ENCODE measurements around the gene NFASC.

The NFASC gene

DNA sequence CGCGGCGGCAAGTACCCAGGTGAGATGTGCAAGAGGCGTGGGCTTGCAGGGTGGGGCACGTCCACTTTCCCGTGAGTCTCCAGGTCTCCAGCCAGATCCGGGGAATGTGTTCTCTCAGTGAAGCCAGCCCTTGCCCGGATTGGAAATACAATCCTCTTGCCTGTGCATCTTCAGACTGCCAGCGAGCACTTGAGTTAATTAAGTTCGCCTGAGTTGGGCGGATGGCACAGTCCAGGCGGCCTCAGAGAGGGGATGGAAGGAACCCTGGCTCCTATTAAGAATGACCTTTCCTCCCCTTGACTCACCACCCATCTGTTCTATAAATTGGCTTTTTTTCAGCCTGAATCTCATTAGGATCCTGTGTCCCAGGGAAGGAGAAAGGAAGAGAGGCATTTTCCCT lies 139.0 kb downstream of the NFASC start:
- DNase-seq (ENCODE audit: extremely low read depth, insufficient read length) = no peak
- Histone ChIP-seq H3K4me3 (replicated peaks; ENCODE audit: low read depth, low read length) (no peak overlapping the region), H3K27me3 (replicated peaks; ENCODE audit: control insufficient read depth, insufficient read depth, low read length) (no peaks in the 10 kb centered on the region; the same call in 1 of the 2 replicates), H3K36me3 (ENCODE audit: control insufficient read depth, insufficient read depth, low read length) (no peaks in the 10 kb centered on the region)
- TF ChIP-seq, protein P1, sequence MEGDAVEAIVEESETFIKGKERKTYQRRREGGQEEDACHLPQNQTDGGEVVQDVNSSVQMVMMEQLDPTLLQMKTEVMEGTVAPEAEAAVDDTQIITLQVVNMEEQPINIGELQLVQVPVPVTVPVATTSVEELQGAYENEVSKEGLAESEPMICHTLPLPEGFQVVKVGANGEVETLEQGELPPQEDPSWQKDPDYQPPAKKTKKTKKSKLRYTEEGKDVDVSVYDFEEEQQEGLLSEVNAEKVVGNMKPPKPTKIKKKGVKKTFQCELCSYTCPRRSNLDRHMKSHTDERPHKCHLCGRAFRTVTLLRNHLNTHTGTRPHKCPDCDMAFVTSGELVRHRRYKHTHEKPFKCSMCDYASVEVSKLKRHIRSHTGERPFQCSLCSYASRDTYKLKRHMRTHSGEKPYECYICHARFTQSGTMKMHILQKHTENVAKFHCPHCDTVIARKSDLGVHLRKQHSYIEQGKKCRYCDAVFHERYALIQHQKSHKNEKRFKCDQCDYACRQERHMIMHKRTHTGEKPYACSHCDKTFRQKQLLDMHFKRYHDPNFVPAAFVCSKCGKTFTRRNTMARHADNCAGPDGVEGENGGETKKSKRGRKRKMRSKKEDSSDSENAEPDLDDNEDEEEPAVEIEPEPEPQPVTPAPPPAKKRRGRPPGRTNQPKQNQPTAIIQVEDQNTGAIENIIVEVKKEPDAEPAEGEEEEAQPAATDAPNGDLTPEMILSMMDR (IDR thresholded peaks at IDR 0.05; ENCODE audit: insufficient read depth, low read length, poor library complexity, severe bottlenecking) = no peak

DNA sequence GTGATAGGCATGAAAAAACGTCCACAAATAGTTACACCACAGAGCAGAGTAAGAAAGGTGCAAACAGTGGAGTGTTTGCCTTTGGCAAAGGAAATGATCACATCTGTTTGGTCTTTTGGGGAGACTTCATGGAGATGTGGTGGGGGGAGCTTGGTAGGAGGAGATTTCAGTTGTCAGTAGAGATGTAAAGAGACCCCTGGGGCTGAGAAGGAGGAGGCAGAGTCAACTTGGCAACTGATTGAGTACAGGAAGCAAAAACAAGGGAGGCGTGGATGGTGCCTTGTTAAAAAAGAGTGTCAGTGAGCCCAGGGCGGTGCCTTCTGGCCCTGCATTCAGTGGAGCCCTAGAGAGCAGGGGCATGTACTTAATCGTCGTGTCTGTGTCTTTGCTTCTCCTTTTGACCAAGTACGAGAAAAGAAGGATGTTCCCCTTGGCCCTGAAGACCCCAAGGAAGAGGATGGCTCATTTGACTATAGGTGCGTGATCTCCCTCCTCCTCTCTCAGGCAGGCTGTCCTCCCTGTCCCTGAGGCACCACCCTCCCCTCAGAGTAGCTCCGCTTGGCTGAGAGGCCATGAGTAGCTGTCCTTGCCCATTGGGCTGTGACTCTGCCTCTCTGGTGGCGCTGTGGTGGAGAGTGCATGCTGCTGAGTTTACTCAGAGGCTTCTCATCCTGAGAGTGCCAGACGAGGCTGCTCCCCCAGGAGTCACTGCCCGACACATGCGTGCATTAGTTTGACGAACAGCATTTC lies 141.9 kb downstream of the NFASC start:
- no peaks in the 10 kb centered on the region for H3K36me3 ChIP-seq (ENCODE audit: control insufficient read depth, insufficient read depth, low read length)
- TF ChIP-seq, protein P1 (IDR thresholded peaks at IDR 0.05; ENCODE audit: insufficient read depth, low read length, poor library complexity, severe bottlenecking) = no peak
- no peak for DNase-seq (ENCODE audit: extremely low read depth, insufficient read length)
- H3K27me3 ChIP-seq (replicated peaks; ENCODE audit: control insufficient read depth, insufficient read depth, low read length) = no peaks in the 10 kb centered on the region; the same call in 1 of the 2 replicates
- H3K4me3 ChIP-seq (replicated peaks; ENCODE audit: low read depth, low read length) = no peak overlapping the region

DNA sequence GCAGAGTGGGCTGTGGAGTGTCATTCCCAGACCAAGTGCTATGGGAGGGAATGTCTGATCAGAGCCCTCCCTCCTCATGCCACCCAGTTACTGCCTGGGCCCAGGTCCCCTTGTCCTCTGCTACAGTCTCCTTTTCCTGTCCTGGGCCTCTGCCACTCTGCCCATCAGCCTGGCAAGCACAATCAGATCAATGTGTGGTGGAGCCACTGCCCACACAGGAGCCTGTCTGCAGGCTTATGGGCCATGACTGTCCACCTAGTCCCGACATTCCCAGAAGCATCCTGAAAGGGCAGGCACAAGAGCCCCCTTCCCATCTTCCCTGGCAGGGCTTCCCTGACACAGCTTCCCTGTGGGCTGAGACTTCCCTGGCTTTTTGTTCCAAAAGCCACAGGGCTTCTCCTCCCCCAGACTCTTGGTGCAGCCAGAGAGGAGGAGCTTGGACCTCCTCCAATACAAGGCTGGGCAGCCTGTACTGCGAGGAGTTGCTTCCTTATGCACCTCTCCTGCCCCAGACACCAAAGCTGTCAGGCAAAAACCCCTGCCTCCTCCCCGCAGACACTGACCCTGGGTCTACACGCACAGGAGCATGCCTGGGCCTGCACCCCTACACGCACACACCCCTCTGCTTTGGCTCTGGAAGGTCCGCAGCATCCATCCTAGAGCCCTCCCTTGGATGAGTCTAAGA lies 143.2 kb downstream of the NFASC start:
- H3K4me3 ChIP-seq (replicated peaks; ENCODE audit: low read depth, low read length) = no peak overlapping the region
- DNase-seq (ENCODE audit: extremely low read depth, insufficient read length) = no peak
- TF ChIP-seq, protein P1 (IDR thresholded peaks at IDR 0.05; ENCODE audit: insufficient read depth, low read length, poor library complexity, severe bottlenecking) = no peak
- no peaks in the 10 kb centered on the region for H3K36me3 ChIP-seq (ENCODE audit: control insufficient read depth, insufficient read depth, low read length)
- no peaks in the 10 kb centered on the region; the same call in 1 of the 2 replicates for H3K27me3 ChIP-seq (replicated peaks; ENCODE audit: control insufficient read depth, insufficient read depth, low read length)

DNA sequence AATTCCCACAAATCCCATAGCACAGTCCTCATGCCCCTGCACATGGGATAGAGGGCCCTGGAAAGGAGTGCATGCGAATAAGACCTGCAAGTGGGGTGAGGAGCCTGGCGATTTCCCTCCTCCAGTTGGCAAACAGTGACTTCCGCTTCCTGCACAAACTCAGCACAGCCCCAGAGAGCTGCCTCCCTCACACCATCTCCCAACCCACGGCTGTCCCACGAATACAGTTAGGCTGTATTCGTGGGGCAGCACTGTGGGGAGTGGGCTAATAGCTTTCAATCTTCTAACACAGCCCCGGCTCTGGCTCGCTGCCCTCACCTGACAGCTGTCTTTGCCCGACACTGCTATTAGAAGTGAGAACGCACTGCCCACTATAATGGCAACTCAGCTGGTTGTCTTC lies 144.1 kb downstream of the NFASC start:
- TF ChIP-seq, protein P1 (IDR thresholded peaks at IDR 0.05; ENCODE audit: insufficient read depth, low read length, poor library complexity, severe bottlenecking) = no peak
- no peaks in the 10 kb centered on the region; the same call in 1 of the 2 replicates for H3K27me3 ChIP-seq (replicated peaks; ENCODE audit: control insufficient read depth, insufficient read depth, low read length)
- H3K36me3 ChIP-seq (ENCODE audit: control insufficient read depth, insufficient read depth, low read length) = no peaks in the 10 kb centered on the region
- H3K4me3 ChIP-seq (replicated peaks; ENCODE audit: low read depth, low read length) = no peak overlapping the region
- DNase-seq (ENCODE audit: extremely low read depth, insufficient read length) = no peak

DNA sequence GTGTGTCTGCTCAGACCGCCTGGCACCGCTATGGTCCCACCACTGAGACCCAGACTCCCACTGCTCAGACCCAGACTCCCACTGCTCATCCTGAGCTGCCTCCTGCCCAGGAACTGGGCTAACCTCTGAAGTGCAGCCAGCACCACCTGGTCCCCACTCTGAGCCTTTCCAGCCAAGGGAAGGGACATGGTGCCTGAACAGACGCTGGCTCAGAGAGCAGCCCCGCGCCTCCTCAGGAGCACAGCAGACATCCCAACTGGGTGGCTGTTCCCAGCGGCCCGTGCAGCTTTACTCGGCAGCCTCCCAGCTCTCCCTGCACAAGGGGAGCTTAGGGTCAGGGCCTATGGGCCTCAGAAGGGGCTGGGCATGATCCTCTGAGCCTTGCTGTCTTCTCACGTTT lies 144.6 kb downstream of the NFASC start:
- Histone ChIP-seq H3K36me3 (ENCODE audit: control insufficient read depth, insufficient read depth, low read length) (no peaks in the 10 kb centered on the region), H3K4me3 (replicated peaks; ENCODE audit: low read depth, low read length) (no peak overlapping the region), H3K27me3 (replicated peaks; ENCODE audit: control insufficient read depth, insufficient read depth, low read length) (no peaks in the 10 kb centered on the region; the same call in 1 of the 2 replicates)
- TF ChIP-seq, protein P1 (IDR thresholded peaks at IDR 0.05; ENCODE audit: insufficient read depth, low read length, poor library complexity, severe bottlenecking) = no peak
- no peak for DNase-seq (ENCODE audit: extremely low read depth, insufficient read length)
